Measurements from ENCODE around the gene NR1I2. TPM values are rescaled to one million over a fixed set of nuclear protein-coding genes. Genes with fewer than 3 reads are reported as not detected.

The NR1I2 gene
- total and polyA plus RNA-seq, 2 donors (not counting 3 experiments of a cell fraction or from before 2014, with no cell fraction given) = 0.03 TPM; not detected in 1

DNA sequence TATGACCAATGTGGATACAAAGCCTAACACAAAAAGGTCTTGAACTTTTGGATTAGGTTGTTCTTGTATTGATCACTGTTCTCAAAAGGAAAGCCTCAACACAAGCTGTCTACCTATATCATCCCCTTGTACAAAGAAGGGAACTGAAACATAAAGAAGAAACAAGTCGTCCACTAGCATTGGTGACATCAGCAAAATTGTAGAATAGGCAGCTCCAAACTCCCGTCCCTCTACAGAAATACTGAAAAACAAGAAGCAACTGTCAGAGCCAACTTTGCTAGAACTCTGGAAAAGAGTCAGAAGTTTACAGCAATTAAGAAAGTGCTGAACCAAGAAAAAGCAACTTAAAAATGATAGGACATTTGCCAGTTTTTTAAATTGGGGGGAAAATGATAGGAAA is 7.5 kb upstream of the NR1I2 start:
- intact Hi-C loops (cut with micrococcal nuclease) (no loop called here), dilution Hi-C loops (cut with MboI; ENCODE audit: extremely low pct_ligation_motif_present, low sequenced_read_pairs) (no loop called here)
- no peaks in the 10 kb centered on the region for H3K9me3 ChIP-seq (replicated peaks; ENCODE audit: control insufficient read depth, insufficient read depth, low read length)
- H2AFZ ChIP-seq (ENCODE audit: low read depth, low read length) = no peak overlapping the region
- no peaks in the 10 kb centered on the region for H3K27me3 ChIP-seq (ENCODE audit: control insufficient read depth in 2 of 2, insufficient read depth in 2 of 2, low read length in 2 of 2)
- H3K4me3 ChIP-seq (replicated peaks in 1 of 3; ENCODE audit: insufficient read depth in 1 of 3, low read depth in 1 of 3, low read length in 3 of 3) = no peak overlapping the region
- no peaks in the 10 kb centered on the region for H3K36me3 ChIP-seq (ENCODE audit: control insufficient read depth in 2 of 2, extremely low read depth in 1 of 2, insufficient read depth in 2 of 2, low read length in 2 of 2)
- no peak overlapping the region for H3K4me2 ChIP-seq (ENCODE audit: insufficient read depth, low read length)
- H3K9me1 ChIP-seq (replicated peaks; ENCODE audit: control insufficient read depth, extremely low read depth, insufficient read depth, low read length) = no peaks in the 10 kb centered on the region
- no peak overlapping the region for H3K27ac ChIP-seq (ENCODE audit: insufficient read depth, low read depth, low read length)
- H4K20me1 ChIP-seq (replicated peaks; ENCODE audit: control insufficient read depth, extremely low read depth, insufficient read depth, low read length) = no peaks in the 10 kb centered on the region
- POLR2A ChIA-PET = no interaction called here
- no TSS peak for BruUV-seq (replicated peaks)
- no peak for FAIRE-seq
- H3K4me1 ChIP-seq (ENCODE audit: control insufficient read depth, extremely low read depth, insufficient read depth, low read length) = peaks cover 13% of the 10 kb centered on the region
- DNase-seq (ENCODE audit: low read depth, low spot score) = no peak
- H3K79me2 ChIP-seq (ENCODE audit: control insufficient read depth, insufficient read depth, low read length) = no peaks in the 10 kb centered on the region
- CTCF ChIA-PET = no interaction called here
- no peak for TF ChIP-seq POLR2AphosphoS5 (IDR thresholded peaks at IDR 0.05; ENCODE audit: insufficient read depth, low read depth, low read length)
- no peak overlapping the region for H3K9ac ChIP-seq (replicated peaks; ENCODE audit: extremely low read depth, insufficient read depth, low read length)

DNA sequence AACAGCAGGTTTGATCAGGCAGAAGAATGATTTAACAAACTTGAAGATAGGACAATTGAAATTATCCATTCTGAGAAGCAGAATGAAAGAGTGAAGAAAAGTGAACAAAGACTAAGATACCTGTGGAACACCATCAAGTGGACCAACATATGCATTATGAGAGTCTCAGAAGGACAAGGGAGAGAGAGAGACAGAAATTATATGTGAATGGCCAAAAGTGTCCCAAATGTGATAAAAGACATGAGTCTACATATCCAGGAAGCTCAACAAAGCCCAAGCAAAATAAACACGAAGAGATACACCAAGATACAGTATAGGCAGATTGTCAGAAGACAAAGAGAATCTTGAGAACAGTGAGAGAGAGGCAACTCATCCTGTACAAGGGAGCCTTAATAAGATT is 5.6 kb upstream of the NR1I2 start:
- Histone ChIP-seq H3K27ac (ENCODE audit: insufficient read depth, low read depth, low read length) (no peak overlapping the region), H3K9me1 (replicated peaks; ENCODE audit: control insufficient read depth, extremely low read depth, insufficient read depth, low read length) (no peaks in the 10 kb centered on the region), H3K4me3 (replicated peaks in 1 of 3; ENCODE audit: insufficient read depth in 1 of 3, low read depth in 1 of 3, low read length in 3 of 3) (no peak overlapping the region), H3K36me3 (ENCODE audit: control insufficient read depth in 2 of 2, extremely low read depth in 1 of 2, insufficient read depth in 2 of 2, low read length in 2 of 2) (no peaks in the 10 kb centered on the region), H3K4me1 (ENCODE audit: control insufficient read depth, extremely low read depth, insufficient read depth, low read length) (no peaks in the 10 kb centered on the region), H2AFZ (ENCODE audit: low read depth, low read length) (no peak overlapping the region), H3K27me3 (ENCODE audit: control insufficient read depth in 2 of 2, insufficient read depth in 2 of 2, low read length in 2 of 2) (no peaks in the 10 kb centered on the region), H3K79me2 (ENCODE audit: control insufficient read depth, insufficient read depth, low read length) (no peaks in the 10 kb centered on the region), H4K20me1 (replicated peaks; ENCODE audit: control insufficient read depth, extremely low read depth, insufficient read depth, low read length) (no peaks in the 10 kb centered on the region), H3K9me3 (replicated peaks; ENCODE audit: control insufficient read depth, insufficient read depth, low read length) (no peaks in the 10 kb centered on the region), H3K9ac (replicated peaks; ENCODE audit: extremely low read depth, insufficient read depth, low read length) (no peak overlapping the region), H3K4me2 (ENCODE audit: insufficient read depth, low read length) (no peak overlapping the region)
- FAIRE-seq (no peak), DNase-seq (ENCODE audit: low read depth, low spot score) (no peak)
- dilution Hi-C loops (cut with MboI; ENCODE audit: extremely low pct_ligation_motif_present, low sequenced_read_pairs) = no loop called here
- no TSS peak for BruUV-seq (replicated peaks)
- intact Hi-C loops (cut with micrococcal nuclease) = no loop called here
- CTCF ChIA-PET = interaction anchor here (1.6 kb wide), 1 partner anchor 86 kb away, joined by 4 read pairs; no protein-coding TSS in a partner anchor
- POLR2A ChIA-PET = no interaction called here
- TF ChIP-seq JUN (IDR thresholded peaks at IDR 0.05; ENCODE audit: borderline replicate concordance, insufficient read depth, insufficient read length, low read depth) = no peak
- TF ChIP-seq, protein P1, sequence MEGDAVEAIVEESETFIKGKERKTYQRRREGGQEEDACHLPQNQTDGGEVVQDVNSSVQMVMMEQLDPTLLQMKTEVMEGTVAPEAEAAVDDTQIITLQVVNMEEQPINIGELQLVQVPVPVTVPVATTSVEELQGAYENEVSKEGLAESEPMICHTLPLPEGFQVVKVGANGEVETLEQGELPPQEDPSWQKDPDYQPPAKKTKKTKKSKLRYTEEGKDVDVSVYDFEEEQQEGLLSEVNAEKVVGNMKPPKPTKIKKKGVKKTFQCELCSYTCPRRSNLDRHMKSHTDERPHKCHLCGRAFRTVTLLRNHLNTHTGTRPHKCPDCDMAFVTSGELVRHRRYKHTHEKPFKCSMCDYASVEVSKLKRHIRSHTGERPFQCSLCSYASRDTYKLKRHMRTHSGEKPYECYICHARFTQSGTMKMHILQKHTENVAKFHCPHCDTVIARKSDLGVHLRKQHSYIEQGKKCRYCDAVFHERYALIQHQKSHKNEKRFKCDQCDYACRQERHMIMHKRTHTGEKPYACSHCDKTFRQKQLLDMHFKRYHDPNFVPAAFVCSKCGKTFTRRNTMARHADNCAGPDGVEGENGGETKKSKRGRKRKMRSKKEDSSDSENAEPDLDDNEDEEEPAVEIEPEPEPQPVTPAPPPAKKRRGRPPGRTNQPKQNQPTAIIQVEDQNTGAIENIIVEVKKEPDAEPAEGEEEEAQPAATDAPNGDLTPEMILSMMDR (IDR thresholded peaks at IDR 0.05; ENCODE audit: extremely low read depth in 1 of 2, insufficient read depth in 1 of 2, low read depth in 1 of 2, low read length in 2 of 2) = no peak
